Heart left ventricle (tissue), 16 donors: ENCODE data around the gene SLC52A3. TPM values are rescaled to one million over a fixed set of nuclear protein-coding genes. Genes with fewer than 3 reads are reported as not detected.
A peak's percentile ranks its signal among the peaks of the same experiment; 100 is the strongest.

Source experiments
- ATAC-seq, 4 donors: fragments of 200-7000 bp; cut with Tn5 transposase; one replicate each; pipeline ENCODE4 v1.9.1; 2020 to 2022; ENCODE audit warnings: moderate library complexity in 4 of 4, mild to moderate bottlenecking in 3 of 4, moderate number of reproducible peaks in 1 of 4
- DNase-seq, 5 donors: peaks; one replicate each; pipeline ENCODE4 v3.0.0-alpha.2; 2020
- H3K27ac ChIP-seq, 12 donors: fragments of 200-600 bp; sonication (generic) in 4 of 12; one replicate each; pipeline versions ENCODE4 v1.5.0 to v1.8.0; 2016 to 2022; ENCODE audit warnings: mild to moderate bottlenecking in 2 of 12
- H3K27me3 ChIP-seq, 9 donors: fragments of 200-600 bp; sonication (generic) in 2 of 9; one replicate each; pipeline versions ENCODE4 v1.5.1 to v1.8.0; 2016 to 2022; ENCODE audit warnings: mild to moderate bottlenecking in 3 of 9
- H3K36me3 ChIP-seq, 9 donors: fragments of 200-600 bp; sonication (generic) in 2 of 9; one replicate each; pipeline versions ENCODE4 v1.5.0 to v1.8.0; 2018 to 2022; ENCODE audit warnings: mild to moderate bottlenecking in 2 of 9
- H3K4me1 ChIP-seq, 12 donors: fragments of 200-600 bp; sonication (generic) in 4 of 12; one replicate each; pipeline versions ENCODE4 v1.5.0 to v1.8.0; 2016 to 2022; ENCODE audit warnings: mild to moderate bottlenecking in 3 of 12
- H3K4me3 ChIP-seq, 12 donors: fragments of 200-600 bp; sonication (generic) in 4 of 12; one replicate each; pipeline versions ENCODE4 v1.5.0 to v1.8.0; 2017 to 2022; ENCODE audit warnings: mild to moderate bottlenecking in 9 of 12, moderate library complexity in 4 of 12
- H3K9me3 ChIP-seq, 12 donors: fragments of 200-600 bp; sonication (generic) in 4 of 12; one replicate each; pipeline versions ENCODE4 v1.5.0 to v1.8.0; 2016 to 2022; ENCODE audit warnings: mild to moderate bottlenecking in 1 of 12
- POLR2A ChIP-seq, 2 donors: fragments of 450-650 bp; IDR thresholded peaks; one replicate each; pipeline ENCODE4 v1.6.1; 2017; ENCODE audit warnings: antibody characterized with exemption in 2 of 2, mild to moderate bottlenecking in 2 of 2, moderate library complexity in 2 of 2
- WGBS, 4 donors: extraction: QIAGEN DNeasy Blood & Tissue Kit in 2 of 4; methylation state at CpG; one replicate each; pipeline versions ENCODE4 v1.1.5 to v1.1.7; 2013 to 2018; 5-methylcytosine and 5-hydroxymethylcytosine counted together
- intact Hi-C, 10 donors: fragments of 100-400 bp; cut with DNase I; formaldehyde crosslinking; loops; one replicate each; pipeline versions ENCODE4 v1.11.1 to v1.14.2; 2022
- polyA plus RNA-seq, 2 donors: library from polyadenylated mRNA; stranded (reverse); fragments of 200-250 nt; gene quantifications; one replicate each; pipeline ENCODE4 v1.2.3, GENCODE V29; 2013
- total RNA-seq, 9 donors: library from RNA; depleted of rRNA in 2 of 9; stranded (reverse); fragments of >200 nt in 2 of 9; fragmentation: NEBNext Ultra II Directional in 3 of 9; extraction: Animal tissue kit (Norgen Biotek cat#: 25700) in 3 of 9; gene quantifications; one replicate each; pipeline versions ENCODE4 v1.1.0 to v1.2.4, GENCODE V29; 2016 to 2023
- TF ChIP-seq, protein P1 (sequence below), 12 donors: fragments of 200-600 bp; sonication (generic) in 4 of 12; IDR thresholded peaks; one replicate each; pipeline versions ENCODE4 v1.5.0 to v1.8.0; 2018 to 2022; ENCODE audit warnings: antibody characterized with exemption in 12 of 12, mild to moderate bottlenecking in 5 of 12
- donor health status: ischemic (EF 13 %, LVEDD 7.1; RV severe dilation, severe dysfunction).
- donor health status: healthy with polysubstance abuse.
- donor health status: DM: no; HTN: yes; CAD: no.
- donor health status: DM: no; HTN: no; CAD: no.
- donor health status: ischemic (EF 25% LVEDD 6.9; RV normal size, moderate dysfunction).
- donor health status: ischemic (EF 25% LVEDD 5.7; RV mildly dilated, moderate dysfunction).
- donor health status: healthy.
- donor health status: DM: yes; HTN: yes; CAD: no.
- donor health status: ischemic (EF 35%, LVEDD 5.7; RV mildly dilated, moderate dysfunction).
- donor health status: nonischemic (EF 11% LVEDD 7.7; RV severe dilation, severe dysfunction).
- donor health status: DM: yes; HTN: yes; CAD: no.
- donor health status: PGD.
- donor health status: ischemic (EF 29% LVEDD 5.4; RV normal size, mild dysfunction).
- donor health status: nonischemic (EF 23%, LVEDD 6.1; RV moderate dilation, normal function).

The SLC52A3 gene
- total and polyA plus RNA-seq, 11 donors, result 1.4 to 18.6 (median 2.8) TPM

DNA sequence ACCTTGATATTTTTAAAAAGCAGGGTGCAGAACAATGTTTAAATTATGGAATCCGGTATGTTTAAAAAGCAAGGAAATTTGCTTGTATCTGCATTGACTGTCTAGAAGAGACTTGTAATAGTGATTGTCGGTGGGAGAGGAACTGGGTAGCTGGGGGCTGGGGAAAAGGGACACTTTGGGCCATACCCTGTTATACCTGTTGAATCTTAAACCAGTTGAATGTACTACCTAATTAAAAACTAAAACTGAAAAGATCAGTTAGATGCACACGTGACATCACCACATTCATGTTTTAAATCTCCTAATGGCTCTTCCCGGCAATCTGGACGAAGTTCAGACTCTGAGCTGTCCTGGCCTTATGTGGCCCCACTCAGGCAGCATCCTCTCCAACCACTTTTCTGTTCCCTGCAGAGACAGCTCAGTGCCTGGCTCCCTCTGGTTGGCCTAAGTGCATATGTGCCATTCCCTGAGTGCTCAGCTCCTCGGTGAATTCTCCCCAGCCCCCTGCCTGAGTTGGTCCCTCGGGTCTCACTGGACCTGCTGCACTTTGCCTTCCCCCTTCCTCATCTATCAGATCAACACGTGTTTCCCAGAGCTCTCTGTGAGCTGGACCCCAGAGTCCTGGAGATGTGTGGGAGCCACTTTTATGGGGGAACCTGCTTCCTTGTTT is 36.3 kb downstream of the SLC52A3 start:
- no peak overlapping the region for H3K27ac ChIP-seq
- peaks cover 0 to 13% (median 1%) of the 10 kb centered on the region in 12 donors for H3K4me1 ChIP-seq
- H3K9me3 ChIP-seq, result peaks cover 0 to 4% (median 0%) of the 10 kb centered on the region in 12 donors
- intact Hi-C loops, result loop anchor here in 5 of 10 donors (2.0 to 10.0 kb wide), 4 partner anchors 170 to 380 kb away; no protein-coding TSS in a partner anchor
- no peak for ATAC-seq
- no peak for TF ChIP-seq POLR2A (IDR thresholded peaks at IDR 0.05)
- TF ChIP-seq, protein P1, sequence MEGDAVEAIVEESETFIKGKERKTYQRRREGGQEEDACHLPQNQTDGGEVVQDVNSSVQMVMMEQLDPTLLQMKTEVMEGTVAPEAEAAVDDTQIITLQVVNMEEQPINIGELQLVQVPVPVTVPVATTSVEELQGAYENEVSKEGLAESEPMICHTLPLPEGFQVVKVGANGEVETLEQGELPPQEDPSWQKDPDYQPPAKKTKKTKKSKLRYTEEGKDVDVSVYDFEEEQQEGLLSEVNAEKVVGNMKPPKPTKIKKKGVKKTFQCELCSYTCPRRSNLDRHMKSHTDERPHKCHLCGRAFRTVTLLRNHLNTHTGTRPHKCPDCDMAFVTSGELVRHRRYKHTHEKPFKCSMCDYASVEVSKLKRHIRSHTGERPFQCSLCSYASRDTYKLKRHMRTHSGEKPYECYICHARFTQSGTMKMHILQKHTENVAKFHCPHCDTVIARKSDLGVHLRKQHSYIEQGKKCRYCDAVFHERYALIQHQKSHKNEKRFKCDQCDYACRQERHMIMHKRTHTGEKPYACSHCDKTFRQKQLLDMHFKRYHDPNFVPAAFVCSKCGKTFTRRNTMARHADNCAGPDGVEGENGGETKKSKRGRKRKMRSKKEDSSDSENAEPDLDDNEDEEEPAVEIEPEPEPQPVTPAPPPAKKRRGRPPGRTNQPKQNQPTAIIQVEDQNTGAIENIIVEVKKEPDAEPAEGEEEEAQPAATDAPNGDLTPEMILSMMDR (IDR thresholded peaks at IDR 0.05), result no peak
- H3K36me3 ChIP-seq, result no peaks in the 10 kb centered on the region
- H3K4me3 ChIP-seq, result no peak overlapping the region
- WGBS, 4 donors, result 73 to 81% (median 74%) methylated on average over 8 of the region's 8 CpGs
- H3K27me3 ChIP-seq, result peaks cover 0 to 30% (median 9%) of the 10 kb centered on the region in 9 donors
- DNase-seq, result no peak

DNA sequence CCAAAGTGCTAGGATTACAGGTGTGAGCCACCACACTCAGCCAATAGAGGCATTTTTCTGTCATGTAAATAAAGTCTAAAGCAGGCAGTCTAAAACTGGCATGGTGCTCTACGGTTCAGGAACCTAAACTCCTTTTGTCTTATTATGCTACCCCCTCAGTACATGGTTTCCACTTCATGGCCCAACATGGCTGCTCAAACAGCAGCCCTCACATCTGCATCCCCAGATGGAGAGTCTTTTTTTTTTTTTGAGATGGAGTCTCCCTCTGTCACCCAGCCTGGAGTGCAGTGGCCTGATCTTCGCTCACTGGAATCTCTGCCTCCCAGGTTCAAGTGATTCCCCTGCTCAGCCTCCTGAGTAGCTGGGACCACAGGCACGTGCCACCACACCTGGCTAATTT is 38.3 kb downstream of the SLC52A3 start:
- peaks cover 0 to 48% (median 9%) of the 10 kb centered on the region in 9 donors for H3K27me3 ChIP-seq
- peaks cover 0 to 13% (median 1%) of the 10 kb centered on the region in 12 donors for H3K4me1 ChIP-seq
- DNase-seq (no peak), ATAC-seq (no peak)
- H3K4me3 ChIP-seq, result no peak overlapping the region
- H3K27ac ChIP-seq, result no peak overlapping the region
- WGBS, 4 donors, result 92 to 97% (median 96%) methylated on average over 3 of the region's 3 CpGs
- intact Hi-C loops, result loop anchor here in 5 of 10 donors (5.0 to 10.0 kb wide), 3 partner anchors 168 to 378 kb away; no protein-coding TSS in a partner anchor
- TF ChIP-seq POLR2A (IDR thresholded peaks at IDR 0.05), result no peak
- TF ChIP-seq, protein P1 (IDR thresholded peaks at IDR 0.05), result no peak
- peaks cover 0 to 1% (median 0%) of the 10 kb centered on the region in 12 donors for H3K9me3 ChIP-seq
- no peaks in the 10 kb centered on the region for H3K36me3 ChIP-seq

DNA sequence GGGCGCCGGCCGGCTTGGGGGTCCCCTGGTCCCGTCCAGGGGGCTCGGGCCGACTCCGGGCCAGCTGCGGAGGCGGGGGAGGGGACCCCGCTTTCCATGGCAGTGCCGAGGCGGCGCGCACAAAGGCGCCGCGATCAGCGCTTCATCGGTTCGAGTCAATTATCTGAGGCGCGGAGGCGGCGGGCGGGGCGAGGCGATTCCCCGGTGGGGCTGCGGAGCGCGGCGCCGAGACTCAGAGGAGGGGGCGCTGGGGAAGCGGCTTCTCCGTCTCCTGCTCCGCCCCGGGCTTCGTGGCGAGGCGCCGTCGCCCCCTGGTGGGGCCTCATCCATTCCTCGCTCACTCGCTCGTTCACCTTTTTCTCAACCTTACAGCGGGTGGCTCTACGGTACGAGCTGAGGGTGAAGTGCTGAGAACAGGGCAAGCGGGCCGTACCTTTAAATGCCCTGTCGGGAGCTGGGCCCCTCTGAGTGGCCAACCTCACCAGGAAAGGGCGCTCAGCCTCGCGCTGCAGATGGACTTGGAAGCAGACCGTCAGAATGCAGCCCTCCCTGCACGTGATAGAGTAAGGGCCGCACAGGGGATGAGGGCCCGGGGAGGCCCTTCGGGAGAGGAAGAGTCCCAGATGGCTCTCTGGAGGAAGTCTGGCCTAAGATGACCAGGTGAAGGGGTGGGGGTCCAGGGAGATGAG is 39.9 kb downstream of the SLC52A3 start:
- peak overlapping the region in 1 of 12 donors; percentile 52 for H3K27ac ChIP-seq
- H3K4me1 ChIP-seq, result peaks cover 0 to 13% (median 3%) of the 10 kb centered on the region in 12 donors
- H3K36me3 ChIP-seq, result no peaks in the 10 kb centered on the region
- 1 to 4% (median 2%) methylated on average over 8 to 60 of the region's 60 CpGs for WGBS, 4 donors
- H3K4me3 ChIP-seq, result peak overlapping the region; percentile 20 to 70 (median 61)
- H3K9me3 ChIP-seq, result no peaks in the 10 kb centered on the region
- TF ChIP-seq, protein P1 (IDR thresholded peaks at IDR 0.05), result peak; percentile 50 to 75 (median 65)
- TF ChIP-seq POLR2A (IDR thresholded peaks at IDR 0.05), result no peak
- DNase-seq, result peak in 4 of 5 donors; percentile 33 to 73 (median 61)
- intact Hi-C loops, result loop anchor here in 8 of 10 donors (1.0 to 10.0 kb wide), 9 partner anchors 56 to 168 kb away; partner anchors contain the start of gene SRXN1 (in 8 of the 8)
- peak; percentile 69 to 89 (median 82) for ATAC-seq
- peaks cover 0 to 52% (median 9%) of the 10 kb centered on the region in 9 donors for H3K27me3 ChIP-seq

DNA sequence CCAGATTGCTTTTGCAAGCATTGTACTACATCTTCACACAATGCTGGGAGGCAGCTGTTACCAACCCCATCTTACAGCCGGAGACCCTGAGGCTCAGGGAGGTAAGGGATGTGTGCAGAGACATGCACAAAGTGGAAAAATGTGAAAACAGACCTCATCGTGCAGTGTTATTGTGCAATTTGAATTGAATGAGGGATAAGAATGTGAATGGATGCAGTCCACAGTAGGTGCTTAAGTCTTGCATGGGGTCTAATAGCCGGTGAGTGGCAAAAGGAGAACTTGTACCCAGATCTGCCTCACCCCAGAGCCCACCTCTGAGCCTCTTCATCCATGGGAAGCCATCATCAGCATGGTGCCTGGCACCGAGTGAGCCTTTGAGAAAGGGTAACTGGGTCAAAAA is 42.1 kb downstream of the SLC52A3 start:
- no peaks in the 10 kb centered on the region for H3K36me3 ChIP-seq
- ATAC-seq (no peak), DNase-seq (no peak)
- intact Hi-C loops, result loop anchor here in 7 of 10 donors (5.0 to 10.0 kb wide), 5 partner anchors 54 to 164 kb away; partner anchors contain the start of gene SRXN1 (in 5 of the 7)
- H3K9me3 ChIP-seq, result peaks cover 0 to 3% (median 0%) of the 10 kb centered on the region in 12 donors
- peaks cover 0 to 52% (median 9%) of the 10 kb centered on the region in 9 donors for H3K27me3 ChIP-seq
- TF ChIP-seq, protein P1 (IDR thresholded peaks at IDR 0.05), result no peak
- TF ChIP-seq POLR2A (IDR thresholded peaks at IDR 0.05), result no peak
- WGBS, 4 donors, result 71 to 81% (median 76%) methylated on average over 4 of the region's 4 CpGs
- no peak overlapping the region for H3K4me3 ChIP-seq
- no peak overlapping the region for H3K27ac ChIP-seq
- H3K4me1 ChIP-seq, result peaks cover 0 to 13% (median 3%) of the 10 kb centered on the region in 12 donors
